Trophoblast cell (in vitro differentiated cells and primary cell): ENCODE data around the gene THY1. TPM values are rescaled to one million over a fixed set of nuclear protein-coding genes. Genes with fewer than 3 reads are reported as not detected.

Experiments
- DNase-seq, 2 donors: peaks; one replicate each; pipeline ENCODE4 v3.0.0-alpha.2; 2016
- H2AFZ ChIP-seq: 2 replicates; pipeline ENCODE4 v1.6.1; 2013; ENCODE audit warnings: low read length, moderate library complexity, mild to moderate bottlenecking; ENCODE audit not compliant: insufficient read depth, poor library complexity
- H2AK5ac ChIP-seq: 2 replicates; pipeline ENCODE4 v1.6.1; 2013; ENCODE audit warnings: mild to moderate bottlenecking, low read length
- H2BK120ac ChIP-seq: 2 replicates; pipeline ENCODE4 v1.6.1; 2013; ENCODE audit warnings: low read length, mild to moderate bottlenecking, moderate library complexity; ENCODE audit not compliant: insufficient read depth, poor library complexity
- H2BK12ac ChIP-seq: 2 replicates; pipeline ENCODE4 v1.6.1; 2013; ENCODE audit warnings: mild to moderate bottlenecking, low read length, moderate library complexity
- H2BK5ac ChIP-seq: 2 replicates; pipeline ENCODE4 v1.6.1; 2013; ENCODE audit warnings: low read length, low read depth, moderate library complexity, mild to moderate bottlenecking; ENCODE audit not compliant: poor library complexity
- H3K14ac ChIP-seq: 2 replicates; pipeline ENCODE4 v1.6.1; 2013; ENCODE audit warnings: mild to moderate bottlenecking, low read length
- H3K18ac ChIP-seq: 2 replicates; pipeline ENCODE4 v1.6.1; 2013; ENCODE audit warnings: mild to moderate bottlenecking, low read length
- H3K23ac ChIP-seq: 2 replicates; pipeline ENCODE4 v1.6.1; 2013; ENCODE audit warnings: low read length
- H3K27ac ChIP-seq: 2 replicates; pipeline ENCODE4 v1.5.1; 2013; ENCODE audit warnings: low read depth, mild to moderate bottlenecking, inconsistent platforms, low read length, moderate library complexity
- H3K27me3 ChIP-seq: 2 replicates; pipeline ENCODE4 v1.6.1; 2013; ENCODE audit warnings: inconsistent platforms, mild to moderate bottlenecking, low read length, moderate library complexity; ENCODE audit not compliant: insufficient read depth
- H3K36me3 ChIP-seq, 2 experiments: 1 replicate in 1 of 2; 2 replicates in 1 of 2; pipeline ENCODE4 v1.6.1; 2013; ENCODE audit warnings: low read length in 2 of 2, mild to moderate bottlenecking in 2 of 2, moderate library complexity in 1 of 2; ENCODE audit not compliant: insufficient read depth in 2 of 2, control insufficient read depth in 1 of 2
- H3K4ac ChIP-seq: 2 replicates; pipeline ENCODE4 v1.6.1; 2013; ENCODE audit warnings: low read depth, mild to moderate bottlenecking, low read length, moderate library complexity
- H3K4me1 ChIP-seq, 2 experiments: 1 replicate in 1 of 2; 2 replicates in 1 of 2; pipeline ENCODE4 v1.6.1; 2013; ENCODE audit warnings: low read length in 2 of 2, mild to moderate bottlenecking in 2 of 2, moderate library complexity in 1 of 2; ENCODE audit not compliant: insufficient read depth in 2 of 2, control insufficient read depth in 1 of 2
- H3K4me2 ChIP-seq: 2 replicates; pipeline ENCODE4 v1.6.1; 2013; ENCODE audit warnings: inconsistent platforms, mild to moderate bottlenecking, low read length, moderate library complexity
- H3K4me3 ChIP-seq: 2 replicates; pipeline ENCODE4 v1.5.1; 2013; ENCODE audit warnings: mild to moderate bottlenecking, low read depth, low read length, inconsistent platforms
- H3K79me1 ChIP-seq: one replicate; pipeline ENCODE4 v1.6.1; 2013; ENCODE audit warnings: low read length
- H3K79me2 ChIP-seq: 2 replicates; pipeline ENCODE4 v1.6.1; 2013; ENCODE audit warnings: low read length, mild to moderate bottlenecking; ENCODE audit not compliant: control insufficient read depth, insufficient read depth, poor library complexity
- H3K9ac ChIP-seq: 2 replicates; pipeline ENCODE4 v1.6.1; 2013; ENCODE audit warnings: mild to moderate bottlenecking, low read length
- H3K9me3 ChIP-seq: 2 replicates; pipeline ENCODE4 v1.6.1; 2013; ENCODE audit warnings: low read depth, mild to moderate bottlenecking, control low read depth, inconsistent platforms, low read length; ENCODE audit not compliant: insufficient read depth
- H4K12ac ChIP-seq: 2 replicates; pipeline ENCODE4 v1.6.1; 2013; ENCODE audit warnings: low read depth, mild to moderate bottlenecking, low read length, moderate library complexity
- H4K8ac ChIP-seq: 2 replicates; pipeline ENCODE4 v1.6.1; 2013; ENCODE audit warnings: low read depth, mild to moderate bottlenecking, low read length, moderate library complexity
- H4K91ac ChIP-seq: one replicate; pipeline ENCODE4 v1.6.1; 2013; ENCODE audit warnings: low read depth, mild to moderate bottlenecking, low read length, moderate library complexity
- WGBS: extraction: QIAGEN DNeasy Blood & Tissue Kit; methylation state at CpG from one replicate; pipeline ENCODE4 v1.1.7; 2013; ENCODE audit warnings: missing lambda C conversion rate; ENCODE audit not compliant: insufficient read length, insufficient coverage; ENCODE audit errors: extremely low coverage; 5-methylcytosine and 5-hydroxymethylcytosine counted together
- polyA plus RNA-seq: library from polyadenylated mRNA; stranded (reverse); fragments of 200-250 nt; gene quantifications from 2 replicates; pipeline ENCODE4 v1.2.3, GENCODE V29; 2013

THY1 gene
- polyA plus RNA-seq = 84.4 and 93.9 TPM in 2 replicates

DNA sequence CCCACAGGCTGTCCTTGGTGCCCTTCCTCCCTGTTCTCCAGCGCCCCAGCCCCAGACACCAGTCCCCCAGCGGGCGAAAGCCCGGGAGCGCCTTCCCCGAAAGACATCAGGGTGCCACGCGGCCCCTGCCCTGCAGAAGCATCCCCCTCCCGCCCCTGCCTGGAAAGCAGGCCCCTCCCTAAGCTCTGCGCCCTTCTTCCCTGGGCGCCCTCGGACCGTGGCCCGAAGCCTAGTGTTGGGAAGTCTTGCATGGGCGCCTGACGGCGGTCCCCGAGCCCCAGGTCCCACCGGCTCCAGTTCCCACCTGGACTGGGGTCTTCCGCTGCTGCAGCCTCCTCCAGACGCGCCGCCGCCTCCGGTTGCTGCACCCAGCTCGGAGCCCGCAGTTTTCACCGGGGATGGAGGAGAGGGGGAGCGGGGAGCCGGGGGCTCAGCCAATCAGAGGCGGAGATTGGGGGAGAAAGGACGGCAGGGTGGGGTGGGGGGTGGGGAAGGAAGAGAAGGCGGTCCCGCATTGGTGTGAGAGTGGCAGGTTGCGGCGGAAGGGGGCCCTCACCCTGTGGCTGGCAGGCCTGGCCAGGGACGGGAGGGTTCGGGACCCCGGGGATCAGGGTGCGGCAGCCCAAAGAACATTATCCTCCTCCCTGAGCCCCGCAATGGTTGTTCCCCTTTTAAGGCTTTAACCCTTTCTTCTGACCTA, at the start of gene THY1:
Gene THY1, minus strand, starts transcription at position 364 of the 700 bp plus-strand sequence. CDS start 2,267 bp downstream, outside the sequence.
- Histone ChIP-seq H3K4me3 (peak within 1 kb of the TSS; percentile 62), H4K91ac (peak within 1 kb of the TSS; percentile 74), H3K4me2 (peak within 1 kb of the TSS; percentile 78), H3K9me3 (no peaks in the 10 kb centered on the region), H3K36me3 (peaks cover 17 to 18% of the 10 kb centered on the region in 2 experiments), H2AFZ (peak within 1 kb of the TSS; percentile 50), H3K79me1 (peaks cover 23% of the 10 kb centered on the region), H2AK5ac (peak within 1 kb of the TSS; percentile 52), H3K23ac (no peak within 1 kb of the TSS), H3K79me2 (no peaks in the 10 kb centered on the region), H3K4me1 (peaks cover 35 to 52% of the 10 kb centered on the region in 2 experiments), H3K14ac (peak within 1 kb of the TSS; percentile 45), H2BK5ac (peak within 1 kb of the TSS; percentile 42), H2BK12ac (peak within 1 kb of the TSS; percentile 34), H3K9ac (peak within 1 kb of the TSS; percentile 24), H3K27me3 (no peaks in the 10 kb centered on the region), H4K12ac (peak within 1 kb of the TSS; percentile 52), H3K18ac (peak within 1 kb of the TSS; percentile 45), H2BK120ac (peak within 1 kb of the TSS; percentile 72), H3K27ac (peak within 1 kb of the TSS; percentile 77), H3K4ac (peak within 1 kb of the TSS; percentile 6), H4K8ac (peak within 1 kb of the TSS; percentile 52)
- no CpG with 5 or more reads among the region's 41 CpGs for WGBS
- DNase-seq = no peak

DNA sequence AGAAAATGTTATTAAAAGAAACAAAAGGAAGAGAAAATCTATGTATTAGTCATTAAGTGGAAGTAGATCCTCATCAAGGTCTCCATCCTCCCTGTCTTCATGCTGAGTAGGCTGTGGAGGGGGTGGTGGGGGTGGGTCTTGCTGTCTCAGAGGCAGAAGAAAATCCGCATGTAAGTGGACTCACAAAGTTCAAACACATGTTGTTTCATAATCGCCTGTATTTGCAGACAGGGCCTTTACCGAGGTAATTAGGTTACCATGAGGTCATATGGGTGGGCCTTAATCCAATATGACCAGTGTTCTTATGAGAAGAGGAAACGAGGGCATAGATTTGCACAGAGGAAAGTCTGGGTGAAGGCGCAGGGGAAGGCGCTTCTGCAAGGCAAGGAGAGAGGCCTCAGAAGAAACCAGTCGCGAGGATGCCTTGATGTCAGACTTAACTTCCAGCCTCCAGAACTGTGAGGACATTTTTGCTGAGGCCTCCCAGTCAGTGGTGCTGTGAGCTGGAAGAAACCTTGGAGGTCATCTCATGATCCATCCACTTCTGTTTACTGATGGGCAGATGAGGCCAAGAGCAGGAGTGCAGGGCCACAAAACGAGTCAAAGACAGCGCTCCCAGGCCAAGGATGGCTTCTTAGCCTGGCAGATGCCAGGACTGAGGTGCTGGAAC, 49.3 kb upstream of the THY1 start:
- H3K27me3 ChIP-seq = no peaks in the 10 kb centered on the region
- no peaks in the 10 kb centered on the region for H3K79me1 ChIP-seq
- no peak overlapping the region for H3K4ac ChIP-seq

DNA sequence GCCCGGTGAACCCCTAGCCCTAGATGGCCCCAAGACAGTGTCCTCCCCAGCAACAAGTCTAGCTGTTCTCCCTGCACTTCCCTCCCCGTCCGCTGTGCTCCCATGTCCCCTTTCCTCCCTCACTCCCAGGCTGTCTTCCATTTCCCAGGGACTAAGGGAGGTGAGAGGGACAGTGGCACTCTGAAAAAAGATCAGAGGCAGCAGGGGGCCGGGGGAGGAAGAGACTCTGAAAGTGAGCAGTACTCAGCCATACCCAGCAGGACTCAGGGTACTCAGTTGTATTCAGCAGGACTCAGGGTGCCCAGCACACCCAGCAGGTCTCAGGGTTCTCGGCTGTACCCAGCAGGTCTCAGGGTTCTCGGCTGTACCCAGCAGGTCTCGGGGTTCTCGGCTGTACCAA, 48.4 kb upstream of the THY1 start:
- H3K27ac ChIP-seq = no peak overlapping the region
- no peak overlapping the region for H3K14ac ChIP-seq
- H4K8ac ChIP-seq = no peak overlapping the region
- H3K27me3 ChIP-seq = no peaks in the 10 kb centered on the region
- H3K36me3 ChIP-seq = no peaks in the 10 kb centered on the region
- no peaks in the 10 kb centered on the region for H3K79me2 ChIP-seq
- no peak overlapping the region for H4K91ac ChIP-seq
- H3K9ac ChIP-seq = no peak overlapping the region
- no peak overlapping the region for H3K4me3 ChIP-seq
- no peaks in the 10 kb centered on the region for H3K4me1 ChIP-seq
- H2AK5ac ChIP-seq = no peak overlapping the region
- no peak for DNase-seq
- WGBS = no CpG with 5 or more reads among the region's 8 CpGs
- no peak overlapping the region for H3K23ac ChIP-seq
- H4K12ac ChIP-seq = no peak overlapping the region
- no peak overlapping the region for H3K4ac ChIP-seq
- no peak overlapping the region for H3K18ac ChIP-seq
- H3K9me3 ChIP-seq = peaks cover 4% of the 10 kb centered on the region
- no peak overlapping the region for H2BK5ac ChIP-seq
- no peaks in the 10 kb centered on the region for H3K79me1 ChIP-seq
- H2BK120ac ChIP-seq = no peak overlapping the region
- no peak overlapping the region for H2BK12ac ChIP-seq
- no peak overlapping the region for H2AFZ ChIP-seq
- H3K4me2 ChIP-seq = no peak overlapping the region

More for the DNA sequence above, 49.3 kb upstream of the THY1 start:
- Histone ChIP-seq H3K4me1 (no peaks in the 10 kb centered on the region), H2AFZ (no peak overlapping the region), H4K91ac (no peak overlapping the region), H3K9me3 (peaks cover 5% of the 10 kb centered on the region), H3K4me3 (no peak overlapping the region), H3K9ac (no peak overlapping the region), H2BK120ac (no peak overlapping the region), H3K27ac (no peak overlapping the region), H3K18ac (no peak overlapping the region), H2BK12ac (no peak overlapping the region), H3K14ac (no peak overlapping the region), H4K12ac (no peak overlapping the region), H3K4me2 (no peak overlapping the region), H3K79me2 (no peaks in the 10 kb centered on the region), H3K36me3 (no peaks in the 10 kb centered on the region), H2AK5ac (no peak overlapping the region), H4K8ac (no peak overlapping the region), H2BK5ac (no peak overlapping the region), H3K23ac (no peak overlapping the region)
- DNase-seq = no peak
- no CpG with 5 or more reads among the region's 10 CpGs for WGBS

DNA sequence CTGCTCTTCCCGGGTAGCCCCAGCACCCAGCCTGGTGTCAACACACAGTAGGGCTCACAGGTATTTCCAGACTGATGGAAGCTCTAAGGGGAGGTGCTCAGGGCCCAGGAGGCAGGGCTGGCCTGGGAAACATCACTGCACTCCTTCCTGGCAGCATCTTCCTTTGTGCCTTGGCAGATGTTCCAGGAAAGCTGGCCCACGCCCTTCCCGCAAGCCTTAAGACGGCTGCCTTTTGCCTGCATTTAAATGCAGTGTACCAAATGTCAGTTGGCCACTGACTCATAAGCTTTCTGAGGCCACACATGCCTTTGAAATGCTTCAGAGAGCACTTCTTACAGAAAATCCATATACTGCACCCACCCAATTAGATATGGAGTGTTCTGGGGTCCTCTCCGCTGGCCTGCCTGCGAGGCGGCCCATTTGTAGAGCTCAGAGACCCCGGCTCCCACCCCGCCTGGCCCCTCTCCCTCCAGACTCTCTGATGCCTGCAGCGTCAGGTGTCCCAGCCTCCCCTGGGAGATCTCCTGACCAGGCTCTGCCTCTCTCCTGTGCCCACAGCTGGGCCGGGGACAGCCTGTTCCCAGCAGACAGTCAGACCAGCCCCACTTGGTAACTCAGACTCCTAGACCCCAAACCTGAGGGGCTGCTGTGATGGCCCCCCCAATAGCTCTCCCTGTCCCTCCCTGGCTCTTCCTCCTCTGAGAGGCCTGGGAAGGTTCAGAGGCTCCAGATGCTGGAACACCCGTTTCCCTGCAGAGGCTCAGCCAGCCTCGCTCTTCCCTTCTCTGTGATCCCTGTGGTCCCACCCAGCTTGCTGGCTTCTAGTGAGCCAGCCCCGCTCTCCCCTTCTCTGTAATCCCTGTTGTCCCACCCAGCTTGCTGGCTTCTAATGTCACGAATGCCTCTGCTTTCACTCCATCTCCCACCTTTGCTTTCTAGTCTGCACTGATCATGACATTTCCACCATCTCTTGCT, 47.6 kb upstream of the THY1 start:
- Histone ChIP-seq H3K4me2 (no peak overlapping the region), H3K4me1 (no peaks in the 10 kb centered on the region), H3K79me1 (no peaks in the 10 kb centered on the region)

More for the DNA sequence above, 47.6 kb upstream of the THY1 start:
- no peak overlapping the region for H2AFZ ChIP-seq
- no peak overlapping the region for H2BK5ac ChIP-seq
- H3K9me3 ChIP-seq = peaks cover 4% of the 10 kb centered on the region
- no peak overlapping the region for H3K4me3 ChIP-seq
- H4K91ac ChIP-seq = no peak overlapping the region
- H3K79me2 ChIP-seq = no peaks in the 10 kb centered on the region
- no peak overlapping the region for H3K9ac ChIP-seq
- peak; percentile 46 to 51 for DNase-seq
- no peaks in the 10 kb centered on the region for H3K36me3 ChIP-seq
- H3K27ac ChIP-seq = no peak overlapping the region
- H3K23ac ChIP-seq = no peak overlapping the region
- H2BK12ac ChIP-seq = no peak overlapping the region
- no peak overlapping the region for H3K4ac ChIP-seq
- H2AK5ac ChIP-seq = no peak overlapping the region
- H3K27me3 ChIP-seq = no peaks in the 10 kb centered on the region
- no peak overlapping the region for H4K12ac ChIP-seq
- no peak overlapping the region for H4K8ac ChIP-seq
- H3K14ac ChIP-seq = no peak overlapping the region
- H3K18ac ChIP-seq = no peak overlapping the region
- WGBS = no CpG with 5 or more reads among the region's 15 CpGs
- H2BK120ac ChIP-seq = no peak overlapping the region
